IPS DF 6.9 (cell line): ENCODE results near the gene DIP2C.

Experiments used
- DNase-seq: peaks from one replicate; pipeline ENCODE4 v3.0.0-alpha.2; 2013; ENCODE audit warnings: low read depth, low spot score
- H3K27ac ChIP-seq: one replicate; pipeline ENCODE4 v1.5.1; 2013; ENCODE audit warnings: low read length, control low read depth
- H3K27me3 ChIP-seq: 2 replicates; pipeline ENCODE4 v1.6.1; 2013; ENCODE audit warnings: mild to moderate bottlenecking, low read length; ENCODE audit not compliant: control insufficient read depth, insufficient read depth
- H3K36me3 ChIP-seq: 2 replicates; pipeline ENCODE4 v1.6.1; 2013; ENCODE audit warnings: low read length; ENCODE audit not compliant: control insufficient read depth, insufficient read depth
- H3K4me1 ChIP-seq: 2 replicates; pipeline ENCODE4 v1.6.1; 2013; ENCODE audit warnings: low read length; ENCODE audit not compliant: control insufficient read depth, insufficient read depth
- H3K4me3 ChIP-seq: 2 replicates; pipeline ENCODE4 v1.5.1; 2013; ENCODE audit warnings: mild to moderate bottlenecking, low read length
- H3K9me3 ChIP-seq: 2 replicates; pipeline ENCODE4 v1.6.1; 2013; ENCODE audit warnings: low read length, inconsistent platforms; ENCODE audit not compliant: control insufficient read depth, insufficient read depth
- WGBS: extraction: QIAGEN DNeasy Blood & Tissue Kit; methylation state at CpG from one replicate; pipeline ENCODE4 v1.1.7; 2013; ENCODE audit warnings: mixed read lengths, missing lambda C conversion rate; ENCODE audit not compliant: insufficient read length, insufficient coverage; 5-methylcytosine and 5-hydroxymethylcytosine counted together

Gene DIP2C

DNA sequence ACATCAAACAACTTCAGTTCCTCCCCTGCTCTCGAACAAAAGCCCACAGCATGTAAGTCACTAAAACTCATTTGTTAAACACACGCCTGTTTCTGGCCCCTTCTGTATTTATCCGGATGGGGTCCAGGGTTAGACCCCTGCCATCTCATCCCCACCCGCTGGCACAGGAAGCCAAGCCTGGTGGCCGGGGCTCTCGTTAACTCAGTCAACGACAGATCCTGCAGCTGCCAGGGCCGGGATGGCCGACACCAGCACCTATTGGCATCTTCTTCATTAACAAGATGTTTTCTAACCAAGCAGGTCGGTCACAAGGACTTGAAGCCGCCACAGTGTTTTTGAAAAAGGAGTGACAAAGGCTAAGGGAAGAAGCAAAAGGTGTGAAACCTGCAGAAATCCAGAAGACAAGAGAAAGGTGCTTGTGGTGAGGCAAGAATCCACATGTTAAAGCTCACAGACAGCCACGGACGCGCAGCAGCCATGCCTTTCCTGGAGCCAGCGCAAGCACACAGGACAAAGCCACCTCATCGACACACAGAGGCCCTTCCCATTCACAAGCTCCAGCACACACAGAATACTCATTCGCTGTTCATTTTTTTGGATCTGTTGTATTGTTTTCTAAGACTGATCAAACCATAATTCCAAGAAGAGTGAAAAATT lies 202.7 kb downstream of the DIP2C start:
- WGBS: no CpG with 5 or more reads among the region's 17 CpGs
- no peak for DNase-seq

GRCh38 chr10:486206-486605 lies 203.3 kb downstream of the DIP2C start:
- H3K27ac ChIP-seq: no peak overlapping the region
- no peaks in the 10 kb centered on the region for H3K36me3 ChIP-seq
- no CpG with 5 or more reads among the region's 11 CpGs for WGBS
- no peaks in the 10 kb centered on the region for H3K27me3 ChIP-seq
- H3K4me3 ChIP-seq: no peak overlapping the region
- H3K9me3 ChIP-seq: no peaks in the 10 kb centered on the region
- no peak for DNase-seq
- H3K4me1 ChIP-seq: peaks cover 4% of the 10 kb centered on the region; the same call in 1 of the 2 replicates

More for the DNA sequence above, 202.7 kb downstream of the DIP2C start:
- Histone ChIP-seq H3K9me3 (no peaks in the 10 kb centered on the region), H3K27ac (no peak overlapping the region), H3K27me3 (no peaks in the 10 kb centered on the region), H3K4me1 (peaks cover 4% of the 10 kb centered on the region; the same call in 1 of the 2 replicates), H3K4me3 (no peak overlapping the region), H3K36me3 (no peaks in the 10 kb centered on the region)

- no peaks in the 10 kb centered on the region for H3K27me3 ChIP-seq
- WGBS: no CpG with 5 or more reads among the region's 7 CpGs
- no peak overlapping the region for H3K27ac ChIP-seq
- no peaks in the 10 kb centered on the region for H3K9me3 ChIP-seq
- no peaks in the 10 kb centered on the region for H3K36me3 ChIP-seq
- peaks cover 4% of the 10 kb centered on the region; the same call in 1 of the 2 replicates for H3K4me1 ChIP-seq
- H3K4me3 ChIP-seq: no peak overlapping the region
- no peak for DNase-seq
Measured at GRCh38 chr10:485776-486175, 203.7 kb downstream of the DIP2C start.

GRCh38 chr10:484925-485661 lies 204.4 kb downstream of the DIP2C start:
- DNase-seq: no peak
- H3K27me3 ChIP-seq: no peaks in the 10 kb centered on the region
- H3K4me1 ChIP-seq: peaks cover 4% of the 10 kb centered on the region; the same call in 1 of the 2 replicates
- H3K4me3 ChIP-seq: no peak overlapping the region
- no peaks in the 10 kb centered on the region for H3K9me3 ChIP-seq
- no CpG with 5 or more reads among the region's 31 CpGs for WGBS
- H3K36me3 ChIP-seq: no peaks in the 10 kb centered on the region
- no peak overlapping the region for H3K27ac ChIP-seq

DNA sequence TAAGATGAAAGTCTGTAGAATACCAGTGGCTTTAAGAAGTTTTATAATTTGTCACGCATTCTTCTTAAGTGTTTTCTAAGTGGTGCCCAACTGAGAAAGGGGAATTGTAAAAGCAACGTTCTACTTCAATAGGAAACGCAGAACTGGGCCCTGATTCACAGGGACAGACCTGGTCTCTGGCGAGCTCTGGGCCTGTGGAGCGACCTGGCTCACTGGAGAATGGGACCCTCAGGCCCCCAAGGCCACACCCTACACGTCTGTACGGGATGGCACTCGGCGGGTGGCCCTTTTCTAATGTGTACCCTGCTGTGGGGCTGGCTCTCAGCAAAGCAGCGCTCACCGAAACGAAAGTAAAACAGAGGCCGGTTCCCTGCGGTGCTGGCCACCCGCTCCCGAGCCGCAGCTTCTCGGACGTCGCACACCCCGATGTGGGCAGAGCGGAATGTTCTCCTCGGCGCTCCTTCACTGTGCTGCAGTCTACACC lies 205.0 kb downstream of the DIP2C start:
- H3K4me1 ChIP-seq: peaks cover 4% of the 10 kb centered on the region; the same call in 1 of the 2 replicates
- no peak overlapping the region for H3K27ac ChIP-seq
- H3K4me3 ChIP-seq: no peak overlapping the region
- H3K9me3 ChIP-seq: no peaks in the 10 kb centered on the region
- no peaks in the 10 kb centered on the region for H3K36me3 ChIP-seq
- WGBS: no CpG with 5 or more reads among the region's 24 CpGs
- H3K27me3 ChIP-seq: no peaks in the 10 kb centered on the region
- DNase-seq: no peak

GRCh38 chr10:483261-483660 lies 206.2 kb downstream of the DIP2C start:
- Histone ChIP-seq H3K27me3 (no peaks in the 10 kb centered on the region), H3K27ac (no peak overlapping the region), H3K9me3 (no peaks in the 10 kb centered on the region), H3K36me3 (no peaks in the 10 kb centered on the region), H3K4me1 (peaks cover 4% of the 10 kb centered on the region; the same call in 1 of the 2 replicates), H3K4me3 (no peak overlapping the region)
- WGBS: no CpG with 5 or more reads among the region's 19 CpGs
- DNase-seq: no peak

- Histone ChIP-seq H3K27ac (no peak overlapping the region), H3K27me3 (no peaks in the 10 kb centered on the region), H3K9me3 (no peaks in the 10 kb centered on the region), H3K4me3 (no peak overlapping the region), H3K4me1 (peaks cover 2% of the 10 kb centered on the region; the same call in 1 of the 2 replicates), H3K36me3 (no peaks in the 10 kb centered on the region)
- WGBS: no CpG with 5 or more reads among the region's 10 CpGs
- DNase-seq: no peak
Measured at GRCh38 chr10:482848-483247, 206.6 kb downstream of the DIP2C start.

- no peak overlapping the region for H3K27ac ChIP-seq
- no CpG with 5 or more reads among the region's 16 CpGs for WGBS
Measured at GRCh38 chr10:482051-482501, 207.4 kb downstream of the DIP2C start.

GRCh38 chr10:481628-482027 lies 207.8 kb downstream of the DIP2C start:
- no CpG with 5 or more reads among the region's 15 CpGs for WGBS
- H3K27me3 ChIP-seq: no peaks in the 10 kb centered on the region
- H3K4me1 ChIP-seq: peaks cover 2% of the 10 kb centered on the region; the same call in 1 of the 2 replicates
- no peak overlapping the region for H3K27ac ChIP-seq
- no peak overlapping the region for H3K4me3 ChIP-seq
- H3K36me3 ChIP-seq: no peaks in the 10 kb centered on the region
- DNase-seq: no peak
- H3K9me3 ChIP-seq: no peaks in the 10 kb centered on the region

More at GRCh38 chr10:482051-482501, 207.4 kb downstream of the DIP2C start:
- Histone ChIP-seq H3K9me3 (no peaks in the 10 kb centered on the region), H3K4me3 (no peak overlapping the region), H3K4me1 (peaks cover 2% of the 10 kb centered on the region; the same call in 1 of the 2 replicates), H3K27me3 (no peaks in the 10 kb centered on the region), H3K36me3 (no peaks in the 10 kb centered on the region)
- no peak for DNase-seq

DNA sequence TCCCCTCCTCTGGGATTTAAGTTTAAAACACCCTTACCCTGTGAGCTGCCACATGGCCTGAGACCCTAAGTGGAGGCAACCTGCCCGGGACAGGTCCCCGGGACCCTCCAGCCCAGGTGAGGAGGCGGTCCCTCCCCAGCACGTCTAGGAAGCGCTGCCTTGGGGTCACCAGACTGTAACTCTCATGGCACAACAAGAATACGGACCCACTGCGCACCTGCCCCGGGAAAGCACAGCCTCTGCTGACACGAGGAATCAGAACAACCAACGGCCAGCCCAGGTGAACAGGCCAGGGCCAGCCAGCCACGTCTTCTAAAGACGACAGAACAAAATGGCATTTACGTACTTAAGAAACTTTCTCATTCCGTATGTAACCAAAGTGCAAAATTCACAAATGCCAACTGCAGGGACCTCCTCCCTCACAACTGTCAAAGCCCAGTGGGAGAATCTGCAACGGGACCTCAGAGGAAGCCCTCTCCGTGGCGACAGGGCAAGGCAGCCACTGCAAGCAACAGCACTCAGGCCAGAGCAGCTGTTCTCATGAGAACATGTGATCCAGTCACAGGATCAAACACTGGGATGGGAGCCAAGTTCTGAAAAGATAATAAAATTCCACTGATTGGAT lies 208.4 kb downstream of the DIP2C start:
- no peak for DNase-seq
- no peaks in the 10 kb centered on the region for H3K27me3 ChIP-seq
- no CpG with 5 or more reads among the region's 17 CpGs for WGBS

More for the DNA sequence above, 208.4 kb downstream of the DIP2C start:
- Histone ChIP-seq H3K4me3 (no peak overlapping the region), H3K27ac (no peak overlapping the region), H3K36me3 (no peaks in the 10 kb centered on the region; the same call in 1 of the 2 replicates), H3K9me3 (no peaks in the 10 kb centered on the region), H3K4me1 (peaks cover 2% of the 10 kb centered on the region; the same call in 1 of the 2 replicates)
